ENCODE results near the gene SLC34A1.

The SLC34A1 gene

GRCh38 chr5:177396807-177397206 is 12.6 kb downstream of the SLC34A1 start:
- Histone ChIP-seq H3F3A (ENCODE audit: low read depth) (no peaks in the 10 kb centered on the region), H3K36me3 (ENCODE audit: insufficient read depth, low read length) (no peaks in the 10 kb centered on the region), H3K4me2 (ENCODE audit: low read depth, low read length, poor library complexity, severe bottlenecking) (no peak overlapping the region), H3K27me3 (ENCODE audit: insufficient read depth, low read length, poor library complexity, severe bottlenecking) (no peaks in the 10 kb centered on the region), H2AFZ (ENCODE audit: low read length) (no peak overlapping the region), H3K9me2 (replicated peaks; ENCODE audit: low read depth, low read length) (no peaks in the 10 kb centered on the region), H4K20me1 (ENCODE audit: insufficient read depth, low read length, poor library complexity, severe bottlenecking) (no peaks in the 10 kb centered on the region), H3K4me1 (ENCODE audit: insufficient read depth, low read length, poor library complexity, severe bottlenecking) (peaks cover 2% of the 10 kb centered on the region), H3K9ac (ENCODE audit: low read depth, low read length, poor library complexity, severe bottlenecking) (no peak overlapping the region), H3K4me3 (ENCODE audit: low read length, poor library complexity, severe bottlenecking) (no peak overlapping the region), H3K9me3 (ENCODE audit: insufficient read depth, low read depth, low read length) (no peaks in the 10 kb centered on the region), H3K79me2 (ENCODE audit: insufficient read depth, low read length) (no peaks in the 10 kb centered on the region)
- TF ChIP-seq, protein P1, sequence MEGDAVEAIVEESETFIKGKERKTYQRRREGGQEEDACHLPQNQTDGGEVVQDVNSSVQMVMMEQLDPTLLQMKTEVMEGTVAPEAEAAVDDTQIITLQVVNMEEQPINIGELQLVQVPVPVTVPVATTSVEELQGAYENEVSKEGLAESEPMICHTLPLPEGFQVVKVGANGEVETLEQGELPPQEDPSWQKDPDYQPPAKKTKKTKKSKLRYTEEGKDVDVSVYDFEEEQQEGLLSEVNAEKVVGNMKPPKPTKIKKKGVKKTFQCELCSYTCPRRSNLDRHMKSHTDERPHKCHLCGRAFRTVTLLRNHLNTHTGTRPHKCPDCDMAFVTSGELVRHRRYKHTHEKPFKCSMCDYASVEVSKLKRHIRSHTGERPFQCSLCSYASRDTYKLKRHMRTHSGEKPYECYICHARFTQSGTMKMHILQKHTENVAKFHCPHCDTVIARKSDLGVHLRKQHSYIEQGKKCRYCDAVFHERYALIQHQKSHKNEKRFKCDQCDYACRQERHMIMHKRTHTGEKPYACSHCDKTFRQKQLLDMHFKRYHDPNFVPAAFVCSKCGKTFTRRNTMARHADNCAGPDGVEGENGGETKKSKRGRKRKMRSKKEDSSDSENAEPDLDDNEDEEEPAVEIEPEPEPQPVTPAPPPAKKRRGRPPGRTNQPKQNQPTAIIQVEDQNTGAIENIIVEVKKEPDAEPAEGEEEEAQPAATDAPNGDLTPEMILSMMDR (conservative IDR thresholded peaks at IDR 0.05; ENCODE audit: low read length): no peak
- no peak for TF ChIP-seq EZH2phosphoT487 (IDR thresholded peaks at IDR 0.05; ENCODE audit: borderline replicate concordance)

DNA sequence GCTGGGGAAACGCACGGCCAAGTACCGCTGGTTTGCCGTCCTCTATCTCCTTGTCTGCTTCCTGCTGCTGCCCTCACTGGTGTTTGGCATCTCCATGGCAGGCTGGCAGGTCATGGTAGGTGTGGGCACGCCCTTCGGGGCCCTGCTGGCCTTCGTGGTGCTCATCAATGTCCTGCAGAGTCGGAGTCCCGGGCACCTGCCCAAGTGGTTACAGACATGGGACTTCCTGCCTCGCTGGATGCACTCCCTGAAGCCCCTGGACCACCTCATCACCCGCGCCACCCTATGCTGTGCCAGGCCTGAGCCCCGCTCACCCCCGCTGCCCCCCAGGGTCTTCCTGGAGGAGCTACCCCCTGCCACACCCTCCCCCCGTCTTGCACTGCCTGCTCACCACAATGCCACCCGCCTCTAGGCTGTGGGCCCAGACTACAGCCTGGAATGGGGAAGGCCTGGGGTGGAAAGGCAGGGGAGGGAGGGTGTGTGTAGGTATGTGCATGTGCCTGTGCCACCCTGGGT is 13.7 kb downstream of the SLC34A1 start:
- H3F3A ChIP-seq (ENCODE audit: low read depth): no peaks in the 10 kb centered on the region
- H3K36me3 ChIP-seq (ENCODE audit: insufficient read depth, low read length): no peaks in the 10 kb centered on the region
- H3K4me2 ChIP-seq (ENCODE audit: low read depth, low read length, poor library complexity, severe bottlenecking): no peak overlapping the region
- H3K9me2 ChIP-seq (replicated peaks; ENCODE audit: low read depth, low read length): no peaks in the 10 kb centered on the region
- H3K4me1 ChIP-seq (ENCODE audit: insufficient read depth, low read length, poor library complexity, severe bottlenecking): peaks cover 2% of the 10 kb centered on the region
- H3K27me3 ChIP-seq (ENCODE audit: insufficient read depth, low read length, poor library complexity, severe bottlenecking): no peaks in the 10 kb centered on the region
- H2AFZ ChIP-seq (ENCODE audit: low read length): no peak overlapping the region
- no peaks in the 10 kb centered on the region for H3K9me3 ChIP-seq (ENCODE audit: insufficient read depth, low read depth, low read length)
- no peak overlapping the region for H3K4me3 ChIP-seq (ENCODE audit: low read length, poor library complexity, severe bottlenecking)
- no peaks in the 10 kb centered on the region for H4K20me1 ChIP-seq (ENCODE audit: insufficient read depth, low read length, poor library complexity, severe bottlenecking)
- H3K79me2 ChIP-seq (ENCODE audit: insufficient read depth, low read length): no peaks in the 10 kb centered on the region
- H3K9ac ChIP-seq (ENCODE audit: low read depth, low read length, poor library complexity, severe bottlenecking): no peak overlapping the region
- no peak for TF ChIP-seq EZH2phosphoT487 (IDR thresholded peaks at IDR 0.05; ENCODE audit: borderline replicate concordance)
- TF ChIP-seq, protein P1 (conservative IDR thresholded peaks at IDR 0.05; ENCODE audit: low read length): no peak

- no peaks in the 10 kb centered on the region for H3K36me3 ChIP-seq (ENCODE audit: insufficient read depth, low read length)
- no peaks in the 10 kb centered on the region for H3K9me2 ChIP-seq (replicated peaks; ENCODE audit: low read depth, low read length)
- no peaks in the 10 kb centered on the region for H3K27me3 ChIP-seq (ENCODE audit: insufficient read depth, low read length, poor library complexity, severe bottlenecking)
- H3K4me3 ChIP-seq (ENCODE audit: low read length, poor library complexity, severe bottlenecking): no peak within 1 kb of the TSS
- H3K4me1 ChIP-seq (ENCODE audit: insufficient read depth, low read length, poor library complexity, severe bottlenecking): peaks cover 8% of the 10 kb centered on the region
- H2AFZ ChIP-seq (ENCODE audit: low read length): no peak within 1 kb of the TSS
- no peaks in the 10 kb centered on the region for H3K79me2 ChIP-seq (ENCODE audit: insufficient read depth, low read length)
- no peaks in the 10 kb centered on the region for H3K9me3 ChIP-seq (ENCODE audit: insufficient read depth, low read depth, low read length)
- H3K9ac ChIP-seq (ENCODE audit: low read depth, low read length, poor library complexity, severe bottlenecking): no peak within 1 kb of the TSS
- TF ChIP-seq, protein P1 (conservative IDR thresholded peaks at IDR 0.05; ENCODE audit: low read length): no peak
- TF ChIP-seq EZH2phosphoT487 (IDR thresholded peaks at IDR 0.05; ENCODE audit: borderline replicate concordance): no peak
- no peak within 1 kb of the TSS for H3K4me2 ChIP-seq (ENCODE audit: low read depth, low read length, poor library complexity, severe bottlenecking)
- no peaks in the 10 kb centered on the region for H3F3A ChIP-seq (ENCODE audit: low read depth)
- H4K20me1 ChIP-seq (ENCODE audit: insufficient read depth, low read length, poor library complexity, severe bottlenecking): no peaks in the 10 kb centered on the region
Observed at GRCh38 chr5:177399997-177400868, 16.0 kb downstream of the SLC34A1 start, which contains the start of gene PFN3. TSS of gene PFN3 (minus strand) at chr5:177400661. CDS start at chr5:177400576, 85 bp downstream.

Measured in Loucy (cell line).